Endodermal cell (in vitro differentiated cells): ENCODE data around the gene KCNJ14. TPM values are rescaled to one million over a fixed set of nuclear protein-coding genes. Genes with fewer than 3 reads are reported as not detected.

Experiments
- DNase-seq: peaks from one replicate; pipeline ENCODE4 v3.0.0-alpha.2; 2017
- H3K27ac ChIP-seq: 2 replicates; pipeline ENCODE4 v1.5.1; 2013; ENCODE audit warnings: mild to moderate bottlenecking, low read depth, low read length, moderate library complexity
- H3K27me3 ChIP-seq: 2 replicates; pipeline ENCODE4 v1.6.1; 2013; ENCODE audit warnings: mild to moderate bottlenecking, low read length, moderate library complexity; ENCODE audit not compliant: insufficient read depth, control insufficient read depth, poor library complexity, severe bottlenecking
- H3K36me3 ChIP-seq: 2 replicates; pipeline ENCODE4 v1.7.0; 2013; ENCODE audit warnings: mild to moderate bottlenecking, low read length, moderate library complexity; ENCODE audit not compliant: control insufficient read depth, insufficient read depth
- H3K4me1 ChIP-seq: one replicate; pipeline ENCODE4 v1.7.0; 2013; ENCODE audit warnings: low read length; ENCODE audit not compliant: control insufficient read depth, insufficient read depth
- H3K4me3 ChIP-seq: 2 replicates; pipeline ENCODE4 v1.5.1; 2013; ENCODE audit warnings: mild to moderate bottlenecking, low read length, moderate library complexity
- H3K9ac ChIP-seq: 2 replicates; pipeline ENCODE4 v1.6.1; 2013; ENCODE audit warnings: mild to moderate bottlenecking, low read length, moderate library complexity; ENCODE audit not compliant: poor library complexity, severe bottlenecking; ENCODE audit errors: extremely low read depth
- H3K9me3 ChIP-seq: 2 replicates; pipeline ENCODE4 v1.6.1; 2013; ENCODE audit warnings: mild to moderate bottlenecking, low read length, moderate library complexity; ENCODE audit not compliant: control insufficient read depth
- H3K27ac Mint-ChIP-seq: 2 replicates; pipeline ENCODE4 v1.8.0; 2020; ENCODE audit warnings: mixed read lengths
- H3K27me3 Mint-ChIP-seq: 2 replicates; pipeline ENCODE4 v1.8.0; 2021; ENCODE audit warnings: mild to moderate bottlenecking, mixed read lengths; ENCODE audit not compliant: insufficient read depth
- H3K36me3 Mint-ChIP-seq: 2 replicates; pipeline ENCODE4 v1.8.0; 2020; ENCODE audit warnings: low read depth, mixed read lengths
- H3K4me1 Mint-ChIP-seq: 2 replicates; pipeline ENCODE4 v1.8.0; 2020; ENCODE audit warnings: mixed read lengths
- H3K4me3 Mint-ChIP-seq: 2 replicates; pipeline ENCODE4 v1.8.0; 2020; ENCODE audit warnings: mild to moderate bottlenecking, moderate library complexity, mixed read lengths
- H3K9me3 Mint-ChIP-seq: 2 replicates; pipeline ENCODE4 v1.8.0; 2020; ENCODE audit warnings: mild to moderate bottlenecking, mixed read lengths
- WGBS, 2 experiments: methylation state at CpG; one replicate each; pipeline versions ENCODE4 v1.1.5 to v1.1.7; 2013; ENCODE audit warnings: missing lambda C conversion rate in 2 of 2, mixed read lengths in 1 of 2; ENCODE audit not compliant: insufficient coverage in 1 of 2, insufficient read length in 1 of 2; 5-methylcytosine and 5-hydroxymethylcytosine counted together
- total RNA-seq, 2 donors: library from RNA; stranded (reverse); fragmentation: NEBNext Ultra II Directional in 1 of 2; extraction: Animal tissue kit (Norgen Biotek cat#: 25700) in 1 of 2; gene quantifications; 2 replicates in 1 of 2; 3 replicates in 1 of 2; pipeline ENCODE4 v1.2.1, GENCODE V29; 2021
- TF ChIP-seq, protein P1 (sequence below): fragments of 200-600 bp; sonication (generic); conservative IDR thresholded peaks from 2 replicates; pipeline ENCODE4 v1.5.0; 2021; ENCODE audit warnings: antibody characterized with exemption, mild to moderate bottlenecking

Gene KCNJ14
- total RNA-seq, 2 donors from 2014 or later, result 0.73 to 1.1 TPM

DNA sequence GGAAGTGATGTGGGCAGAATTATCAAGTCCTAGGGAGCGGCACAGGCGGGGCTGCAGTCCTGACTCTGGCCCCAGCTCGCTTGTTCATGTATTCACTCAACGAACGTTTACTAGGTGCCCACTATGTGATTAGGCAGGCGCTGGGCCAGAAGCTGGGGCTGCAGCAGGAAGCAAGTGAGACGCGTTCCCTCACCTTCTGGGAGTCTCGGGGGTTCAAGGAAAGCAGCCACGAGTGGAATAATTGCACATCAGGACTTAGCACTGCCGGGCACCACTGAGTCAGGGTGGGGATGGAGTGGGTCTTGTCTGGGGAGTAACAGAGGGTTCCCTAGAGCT, 58.7 kb downstream of the KCNJ14 start:
- peak overlapping the region; percentile 2 for H3K27ac Mint-ChIP-seq
- Histone ChIP-seq H3K9ac (no peak overlapping the region), H3K27me3 (peaks cover 19% of the 10 kb centered on the region), H3K9me3 (no peaks in the 10 kb centered on the region), H3K4me3 (peak overlapping the region; percentile 83), H3K4me1 (no peaks in the 10 kb centered on the region), H3K27ac (no peak overlapping the region), H3K36me3 (no peaks in the 10 kb centered on the region)
- 62 to 82% methylated on average over 8 to 11 of the region's 11 CpGs for WGBS, 2 experiments
- no peaks in the 10 kb centered on the region for H3K9me3 Mint-ChIP-seq
- no peak overlapping the region for H3K4me3 Mint-ChIP-seq
- TF ChIP-seq, protein P1, sequence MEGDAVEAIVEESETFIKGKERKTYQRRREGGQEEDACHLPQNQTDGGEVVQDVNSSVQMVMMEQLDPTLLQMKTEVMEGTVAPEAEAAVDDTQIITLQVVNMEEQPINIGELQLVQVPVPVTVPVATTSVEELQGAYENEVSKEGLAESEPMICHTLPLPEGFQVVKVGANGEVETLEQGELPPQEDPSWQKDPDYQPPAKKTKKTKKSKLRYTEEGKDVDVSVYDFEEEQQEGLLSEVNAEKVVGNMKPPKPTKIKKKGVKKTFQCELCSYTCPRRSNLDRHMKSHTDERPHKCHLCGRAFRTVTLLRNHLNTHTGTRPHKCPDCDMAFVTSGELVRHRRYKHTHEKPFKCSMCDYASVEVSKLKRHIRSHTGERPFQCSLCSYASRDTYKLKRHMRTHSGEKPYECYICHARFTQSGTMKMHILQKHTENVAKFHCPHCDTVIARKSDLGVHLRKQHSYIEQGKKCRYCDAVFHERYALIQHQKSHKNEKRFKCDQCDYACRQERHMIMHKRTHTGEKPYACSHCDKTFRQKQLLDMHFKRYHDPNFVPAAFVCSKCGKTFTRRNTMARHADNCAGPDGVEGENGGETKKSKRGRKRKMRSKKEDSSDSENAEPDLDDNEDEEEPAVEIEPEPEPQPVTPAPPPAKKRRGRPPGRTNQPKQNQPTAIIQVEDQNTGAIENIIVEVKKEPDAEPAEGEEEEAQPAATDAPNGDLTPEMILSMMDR, result no peak
- DNase-seq, result no peak
- H3K4me1 Mint-ChIP-seq, result peaks cover 7% of the 10 kb centered on the region
- no peaks in the 10 kb centered on the region for H3K36me3 Mint-ChIP-seq
- peaks cover 18% of the 10 kb centered on the region for H3K27me3 Mint-ChIP-seq

DNA sequence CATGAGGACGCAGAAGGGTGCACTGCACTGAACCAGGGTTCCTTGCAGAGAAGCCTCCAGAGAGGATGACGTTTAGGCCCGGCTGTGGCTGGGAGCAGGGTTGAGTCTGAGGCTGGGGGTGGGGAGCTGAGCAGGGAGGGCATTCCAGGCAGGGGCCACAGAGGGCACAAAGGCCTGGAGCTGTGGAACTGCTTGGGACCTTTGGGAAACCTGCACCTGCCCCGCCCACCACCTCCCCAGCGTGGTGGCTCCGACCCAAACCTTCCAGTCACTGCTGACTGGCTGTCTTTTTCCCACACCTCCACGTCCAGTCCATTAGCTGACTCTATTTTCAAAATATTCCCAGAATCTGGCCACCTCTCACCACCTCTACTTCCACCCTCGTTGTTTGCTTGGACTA, 61.2 kb downstream of the KCNJ14 start:
- Histone ChIP-seq H3K27ac (no peak overlapping the region), H3K36me3 (no peaks in the 10 kb centered on the region), H3K9me3 (no peaks in the 10 kb centered on the region), H3K4me1 (no peaks in the 10 kb centered on the region), H3K9ac (no peak overlapping the region), H3K4me3 (no peak overlapping the region), H3K27me3 (peaks cover 19% of the 10 kb centered on the region)
- 87 to 92% methylated on average over 8 of the region's 8 CpGs for WGBS, 2 experiments
- Mint-ChIP-seq H3K9me3 (no peaks in the 10 kb centered on the region), H3K4me3 (no peak overlapping the region), H3K4me1 (no peaks in the 10 kb centered on the region), H3K36me3 (no peaks in the 10 kb centered on the region), H3K27ac (no peak overlapping the region), H3K27me3 (peaks cover 1% of the 10 kb centered on the region)
- TF ChIP-seq, protein P1, result no peak
- DNase-seq, result peak; percentile 52

Other genes with a start within 250 kb of the KCNJ14 start
- 10 to 100 TPM; 34.0 to 44.6 TPM for gene CARD8, start 199.7 kb upstream of the KCNJ14 start, total RNA-seq
- gene ZNF114, start 185.5 kb upstream of the KCNJ14 start, total RNA-seq, result 10 to 100 TPM; 10.6 to 14.6 TPM
- gene EMP3, start 130.0 kb upstream of the KCNJ14 start, total RNA-seq, result 1 to 10 TPM; 3.5 TPM
- gene TMEM143, start 91.6 kb upstream of the KCNJ14 start, total RNA-seq, result 10 to 100 TPM; 13.9 to 19.1 TPM
- gene SYNGR4, start 91.2 kb upstream of the KCNJ14 start, total RNA-seq, result not detected
- 100 to 1,000 TPM; 227 to 285 TPM for gene KDELR1, start 64.0 kb upstream of the KCNJ14 start, total RNA-seq
- gene GRIN2D, start 61.9 kb upstream of the KCNJ14 start, total RNA-seq, result 1 to 10 TPM in 1 of 2 donors, under 1 TPM in 1; 0.77 to 1.2 TPM
- 10 to 100 TPM; 36.6 to 39.2 TPM for gene GRWD1, start 9.6 kb upstream of the KCNJ14 start, total RNA-seq
- gene CYTH2, start 13.8 kb downstream of the KCNJ14 start, total RNA-seq, result 100 to 1,000 TPM; 106 to 133 TPM
- gene LMTK3, start 56.3 kb downstream of the KCNJ14 start, total RNA-seq, result 10 to 100 TPM; 11.1 to 14.5 TPM
- gene SULT2B1, start 96.6 kb downstream of the KCNJ14 start, total RNA-seq, result 1 to 10 TPM in 1 of 2 donors, under 1 TPM in 1; 0.35 to 2.4 TPM
- not detected for gene SPACA4, start 151.2 kb downstream of the KCNJ14 start, total RNA-seq
- gene FAM83E, start 159.5 kb downstream of the KCNJ14 start, total RNA-seq, result 1 to 10 TPM; 4.4 to 5.7 TPM
- 1,000 to 10,000 TPM; 1,531 to 1,574 TPM for gene RPL18, start 163.6 kb downstream of the KCNJ14 start, total RNA-seq
- 100 to 1,000 TPM in 1 of 2 donors, 10 to 100 TPM in 1; 99.5 to 114 TPM for gene SPHK2, start 163.9 kb downstream of the KCNJ14 start, total RNA-seq
- gene DBP, start 181.8 kb downstream of the KCNJ14 start, total RNA-seq, result 10 to 100 TPM in 1 of 2 donors, 1 to 10 TPM in 1; 5.3 to 13.1 TPM
- gene CA11, start 190.6 kb downstream of the KCNJ14 start, total RNA-seq, result 10 to 100 TPM; 75.0 to 82.6 TPM
- 1 to 10 TPM; 1.2 to 1.4 TPM for gene NTN5, start 217.4 kb downstream of the KCNJ14 start, total RNA-seq
- gene FUT2, start 240.4 kb downstream of the KCNJ14 start, total RNA-seq, result 10 to 100 TPM in 1 of 2 donors, 1 to 10 TPM in 1; 5.8 to 11.0 TPM